ENCODE measurements around the gene BRD2. TPM values are rescaled to one million over a fixed set of nuclear protein-coding genes. Genes with fewer than 3 reads are reported as not detected.

BRD2 gene
- total and polyA plus RNA-seq, 2 donors (not counting 1 experiment from before 2014, with no cell fraction given) = 474 to 620 TPM

DNA sequence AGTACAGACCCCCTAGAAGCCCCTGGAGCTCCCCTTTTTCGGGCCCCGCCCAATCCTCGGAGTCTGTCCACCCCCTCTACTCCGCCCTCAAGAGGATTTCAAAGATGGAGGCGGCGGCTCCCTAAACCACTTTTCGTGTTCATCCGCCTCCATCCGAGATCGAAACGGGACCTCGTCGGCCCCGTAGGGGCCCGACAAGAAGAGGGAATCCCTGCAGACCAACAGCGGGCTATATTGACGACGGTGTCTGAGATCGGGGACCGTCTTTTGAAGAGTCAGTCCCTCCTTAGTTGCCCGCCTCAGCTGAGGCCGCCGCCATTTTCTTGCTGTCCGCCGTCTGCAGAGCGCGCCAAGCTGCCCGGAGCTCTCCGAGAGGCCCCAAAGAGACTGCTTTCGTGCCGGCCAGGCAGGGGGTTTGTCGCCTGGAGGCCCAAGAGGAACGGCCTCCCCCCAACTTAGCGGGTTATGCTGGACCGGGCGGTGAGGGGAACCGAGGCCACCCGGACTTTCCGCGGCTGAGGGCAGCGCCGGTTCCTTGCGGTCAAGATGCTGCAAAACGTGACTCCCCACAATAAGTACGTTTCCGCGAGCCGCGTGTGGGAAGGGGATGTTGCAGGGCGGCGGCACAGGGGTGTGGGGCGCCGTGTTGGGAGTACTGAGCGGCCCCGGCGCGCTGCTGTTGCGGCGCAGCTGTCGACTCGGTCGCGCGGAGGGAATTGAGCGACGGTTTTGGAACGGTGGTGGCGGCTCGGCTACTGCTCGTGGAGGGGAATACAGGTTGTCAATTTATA is 4.2 kb downstream of the BRD2 start:
- ChIA-PET CTCF (interaction anchor here (0.6 to 28.4 kb wide), 23 partner anchors 8 to 276 kb away, joined by 3 to 822 read pairs (median 6); partner anchors contain the start of genes HLA-DMA, HLA-DMB, PSMB8 and RING1), POLR2A (interaction anchor here (0.5 to 11.8 kb wide), 38 partner anchors 9 to 1264 kb away, joined by 3 to 349 read pairs (median 6); partner anchors contain the start of genes HLA-DMA, HLA-DMB, HLA-DOA and HLA-DPA1)
- Histone ChIP-seq H3K36me3 (replicated peaks in 1 of 2; ENCODE audit: control extremely low read depth in 1 of 2, control insufficient read depth in 1 of 2, extremely low read depth in 1 of 2, insufficient read depth in 2 of 2, low read length in 1 of 2) (peaks cover 0 to 44% of the 10 kb centered on the region in 2 experiments), H2AFZ (ENCODE audit: insufficient read depth, low read depth, low read length, poor library complexity, severe bottlenecking) (peak overlapping the region; percentile 11), H3K4me3 (ENCODE audit: control extremely low read depth in 1 of 5, extremely low read depth in 1 of 5, insufficient read depth in 1 of 5, low read depth in 2 of 5, low read length in 4 of 5) (peak overlapping the region; percentile 87 to 99 (median 96)), H3K9ac (ENCODE audit: low read length) (peak overlapping the region; percentile 91), H3K9me3 (ENCODE audit: control extremely low read depth in 1 of 3, control insufficient read depth in 2 of 3, insufficient read depth in 1 of 3, low read length in 2 of 3) (no peaks in the 10 kb centered on the region), H3K4me2 (replicated peaks; ENCODE audit: low read depth, low read length, poor library complexity, severe bottlenecking) (peak overlapping the region; percentile 88), H3K4me1 (ENCODE audit: control insufficient read depth in 2 of 2, insufficient read depth in 2 of 2, low read length in 2 of 2) (peaks cover 29 to 41% of the 10 kb centered on the region in 2 donors), H3K27me3 (replicated peaks in 1 of 4; ENCODE audit: control extremely low read depth in 1 of 4, control insufficient read depth in 3 of 4, insufficient read depth in 4 of 4, low read length in 3 of 4) (no peaks in the 10 kb centered on the region), H3K27ac (ENCODE audit: low read length in 2 of 2) (peak overlapping the region; percentile 71 to 75), H4K20me1 (ENCODE audit: control insufficient read depth, insufficient read depth, low read length, poor library complexity, severe bottlenecking) (peaks cover 54% of the 10 kb centered on the region), H3K79me2 (ENCODE audit: control insufficient read depth, insufficient read depth, low read length) (peaks cover 79% of the 10 kb centered on the region)
- TF ChIP-seq, protein P1, sequence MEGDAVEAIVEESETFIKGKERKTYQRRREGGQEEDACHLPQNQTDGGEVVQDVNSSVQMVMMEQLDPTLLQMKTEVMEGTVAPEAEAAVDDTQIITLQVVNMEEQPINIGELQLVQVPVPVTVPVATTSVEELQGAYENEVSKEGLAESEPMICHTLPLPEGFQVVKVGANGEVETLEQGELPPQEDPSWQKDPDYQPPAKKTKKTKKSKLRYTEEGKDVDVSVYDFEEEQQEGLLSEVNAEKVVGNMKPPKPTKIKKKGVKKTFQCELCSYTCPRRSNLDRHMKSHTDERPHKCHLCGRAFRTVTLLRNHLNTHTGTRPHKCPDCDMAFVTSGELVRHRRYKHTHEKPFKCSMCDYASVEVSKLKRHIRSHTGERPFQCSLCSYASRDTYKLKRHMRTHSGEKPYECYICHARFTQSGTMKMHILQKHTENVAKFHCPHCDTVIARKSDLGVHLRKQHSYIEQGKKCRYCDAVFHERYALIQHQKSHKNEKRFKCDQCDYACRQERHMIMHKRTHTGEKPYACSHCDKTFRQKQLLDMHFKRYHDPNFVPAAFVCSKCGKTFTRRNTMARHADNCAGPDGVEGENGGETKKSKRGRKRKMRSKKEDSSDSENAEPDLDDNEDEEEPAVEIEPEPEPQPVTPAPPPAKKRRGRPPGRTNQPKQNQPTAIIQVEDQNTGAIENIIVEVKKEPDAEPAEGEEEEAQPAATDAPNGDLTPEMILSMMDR (IDR thresholded peaks at IDR 0.05) = no peak
- no peak for TF ChIP-seq EZH2 (IDR thresholded peaks at IDR 0.05; ENCODE audit: borderline replicate concordance, insufficient read depth, low read depth, low read length, poor library complexity, severe bottlenecking)
- Mint-ChIP-seq H3K4me3 (peak overlapping the region; percentile 96), H3K9me3 (ENCODE audit: insufficient read depth) (no peaks in the 10 kb centered on the region), H3K27ac (peak overlapping the region; percentile 99), H3K4me1 (peaks cover 38% of the 10 kb centered on the region), H3K27me3 (no peaks in the 10 kb centered on the region)
- ATAC-seq (ENCODE audit: low read depth) (no peak), DNase-seq (no peak)
- under 1% methylated on average over 65 of the region's 70 CpGs for WGBS (ENCODE audit: insufficient coverage)
- intact Hi-C loops (cut with micrococcal nuclease) = loop anchor here (1.0 to 5.0 kb wide), 6 partner anchors 12 to 795 kb away; partner anchors contain the start of genes AGPAT1, HLA-DMA and RNF5

Measured in B cell (primary cell).